ENCODE measurements around the gene STH.
A peak's percentile ranks its signal among the peaks of the same experiment; 100 is the strongest.
"Not testable (repeated sequence)": the region's sequence is repeated elsewhere in the genome, so short reads cannot be mapped to it uniquely, and the experiment has no call there.

STH gene

GRCh38 chr17:45998987-45999899 lies at the start of gene STH:
Gene STH, plus strand, starts transcription at chr17:45999250. Its CDS starts 30 bp downstream, at chr17:45999280.
- no peak for DNase-seq (ENCODE audit: low spot score in 2 of 2)
- Mint-ChIP-seq H3K36me3 (no peaks in the 10 kb centered on the region), H3K9me3 (no peaks in the 10 kb centered on the region), H3K4me3 (no peak within 1 kb of the TSS), H3K4me1 (no peaks in the 10 kb centered on the region), H3K27ac (peak within 1 kb of the TSS; percentile 38)
- ATAC-seq, result no peak

- ATAC-seq, result no peak
- H3K4me3 Mint-ChIP-seq, result no peak overlapping the region
- DNase-seq (ENCODE audit: low spot score in 2 of 2), result no peak
- H3K27ac Mint-ChIP-seq, result no peak overlapping the region
- H3K4me1 Mint-ChIP-seq, result peaks cover 11% of the 10 kb centered on the region
- no peaks in the 10 kb centered on the region for H3K9me3 Mint-ChIP-seq
- no peaks in the 10 kb centered on the region for H3K36me3 Mint-ChIP-seq
Observed at GRCh38 chr17:45949755-45950320, 49.2 kb upstream of the STH start.

- ATAC-seq (no peak), DNase-seq (ENCODE audit: low spot score in 2 of 2) (no peak)
- Mint-ChIP-seq H3K4me1 (peaks cover 11% of the 10 kb centered on the region), H3K9me3 (no peaks in the 10 kb centered on the region), H3K4me3 (no peak overlapping the region), H3K36me3 (no peaks in the 10 kb centered on the region), H3K27ac (no peak overlapping the region)
Observed at GRCh38 chr17:45950888-45951287, 48.2 kb upstream of the STH start.

GRCh38 chr17:45951403-45951802 lies 47.6 kb upstream of the STH start:
- H3K4me1 Mint-ChIP-seq, result peaks cover 11% of the 10 kb centered on the region
- ATAC-seq, result no peak
- DNase-seq (ENCODE audit: low spot score in 2 of 2), result no peak
- H3K36me3 Mint-ChIP-seq, result no peaks in the 10 kb centered on the region
- no peak overlapping the region for H3K27ac Mint-ChIP-seq
- no peaks in the 10 kb centered on the region for H3K9me3 Mint-ChIP-seq
- no peak overlapping the region for H3K4me3 Mint-ChIP-seq

GRCh38 chr17:45951941-45952340 lies 47.1 kb upstream of the STH start:
- Mint-ChIP-seq H3K36me3 (no peaks in the 10 kb centered on the region), H3K9me3 (no peaks in the 10 kb centered on the region), H3K4me3 (no peak overlapping the region), H3K4me1 (peaks cover 11% of the 10 kb centered on the region), H3K27ac (no peak overlapping the region)
- ATAC-seq, result no peak
- no peak for DNase-seq (ENCODE audit: low spot score in 2 of 2)

GRCh38 chr17:45952814-45953320 lies 46.2 kb upstream of the STH start:
- Mint-ChIP-seq H3K9me3 (no peaks in the 10 kb centered on the region), H3K4me3 (no peak overlapping the region), H3K36me3 (no peaks in the 10 kb centered on the region), H3K27ac (no peak overlapping the region), H3K4me1 (peaks cover 11% of the 10 kb centered on the region)
- no peak for DNase-seq (ENCODE audit: low spot score in 2 of 2)
- ATAC-seq, result no peak

- Mint-ChIP-seq H3K27ac (no peak overlapping the region), H3K36me3 (no peaks in the 10 kb centered on the region), H3K4me3 (no peak overlapping the region), H3K4me1 (peaks cover 11% of the 10 kb centered on the region), H3K9me3 (no peaks in the 10 kb centered on the region)
- ATAC-seq (no peak), DNase-seq (ENCODE audit: low spot score in 2 of 2) (no peak)
Observed at GRCh38 chr17:45953561-45953960, 45.5 kb upstream of the STH start.

GRCh38 chr17:45954914-45955313 lies 44.1 kb upstream of the STH start:
- DNase-seq (ENCODE audit: low spot score in 2 of 2) (no peak), ATAC-seq (no peak)
- no peaks in the 10 kb centered on the region for H3K36me3 Mint-ChIP-seq
- no peaks in the 10 kb centered on the region for H3K4me1 Mint-ChIP-seq
- H3K27ac Mint-ChIP-seq, result no peak overlapping the region
- no peak overlapping the region for H3K4me3 Mint-ChIP-seq
- H3K9me3 Mint-ChIP-seq, result no peaks in the 10 kb centered on the region

GRCh38 chr17:45955326-45955725 lies 43.7 kb upstream of the STH start:
- no peaks in the 10 kb centered on the region for H3K9me3 Mint-ChIP-seq
- H3K36me3 Mint-ChIP-seq, result no peaks in the 10 kb centered on the region
- no peak overlapping the region for H3K4me3 Mint-ChIP-seq
- no peak overlapping the region for H3K27ac Mint-ChIP-seq
- ATAC-seq (no peak), DNase-seq (ENCODE audit: low spot score in 2 of 2) (no peak)
- no peaks in the 10 kb centered on the region for H3K4me1 Mint-ChIP-seq

GRCh38 chr17:45956090-45956489 lies 43.0 kb upstream of the STH start:
- Mint-ChIP-seq H3K4me3 (no peak overlapping the region), H3K27ac (no peak overlapping the region), H3K36me3 (no peaks in the 10 kb centered on the region), H3K9me3 (no peaks in the 10 kb centered on the region), H3K4me1 (no peaks in the 10 kb centered on the region)
- no peak for DNase-seq (ENCODE audit: low spot score in 2 of 2)
- no peak for ATAC-seq

- ATAC-seq; H3K36me3 Mint-ChIP-seq; H3K4me3 Mint-ChIP-seq; DNase-seq (ENCODE audit: low spot score in 2 of 2); H3K9me3 Mint-ChIP-seq; H3K4me1 Mint-ChIP-seq; H3K27ac Mint-ChIP-seq: not testable (repeated sequence)
Observed at GRCh38 chr17:45956746-45957145, 42.3 kb upstream of the STH start.

GRCh38 chr17:45958307-45958706 lies 40.7 kb upstream of the STH start:
- Mint-ChIP-seq H3K27ac (no peak overlapping the region), H3K4me3 (no peak overlapping the region), H3K9me3 (no peaks in the 10 kb centered on the region), H3K36me3 (no peaks in the 10 kb centered on the region), H3K4me1 (no peaks in the 10 kb centered on the region)
- no peak for ATAC-seq
- no peak for DNase-seq (ENCODE audit: low spot score in 2 of 2)

- Mint-ChIP-seq H3K9me3 (no peaks in the 10 kb centered on the region), H3K27ac (no peak overlapping the region), H3K4me1 (no peaks in the 10 kb centered on the region), H3K36me3 (no peaks in the 10 kb centered on the region), H3K4me3 (no peak overlapping the region)
- DNase-seq (ENCODE audit: low spot score in 2 of 2), result no peak
- no peak for ATAC-seq
Observed at GRCh38 chr17:45958994-45959665, 39.9 kb upstream of the STH start.

- H3K4me1 Mint-ChIP-seq, result no peaks in the 10 kb centered on the region
- H3K4me3 Mint-ChIP-seq, result no peak overlapping the region
- no peaks in the 10 kb centered on the region for H3K36me3 Mint-ChIP-seq
- DNase-seq (ENCODE audit: low spot score in 2 of 2) (no peak), ATAC-seq (no peak)
- H3K9me3 Mint-ChIP-seq, result no peaks in the 10 kb centered on the region
- H3K27ac Mint-ChIP-seq, result no peak overlapping the region
Observed at GRCh38 chr17:45960311-45960710, 38.7 kb upstream of the STH start.

GRCh38 chr17:45961206-45961605 lies 37.8 kb upstream of the STH start:
- Mint-ChIP-seq H3K27ac (no peak overlapping the region), H3K4me3 (no peak overlapping the region), H3K36me3 (no peaks in the 10 kb centered on the region), H3K4me1 (no peaks in the 10 kb centered on the region), H3K9me3 (no peaks in the 10 kb centered on the region)
- ATAC-seq, result no peak
- DNase-seq (ENCODE audit: low spot score in 2 of 2), result no peak
